HepG2 (cell line): ENCODE results near the gene GRIK1. TPM values are rescaled to one million over a fixed set of nuclear protein-coding genes. Genes with fewer than 3 reads are reported as not detected.

Experiments
- SIN3B ChIP-seq: fragments of 150-350 bp; IDR thresholded peaks from 2 replicates; pipeline ENCODE4 v1.6.1; 2014; ENCODE audit warnings: low read length
- SMAD9 ChIP-seq: sonication (generic); formaldehyde crosslinking; IDR thresholded peaks from 2 replicates; pipeline ENCODE4 v1.5.1; 2020; ENCODE audit warnings: mild to moderate bottlenecking, missing genetic modification reagents
- SUZ12 ChIP-seq: fragments of 150-350 bp; IDR thresholded peaks from 2 replicates; pipeline ENCODE4 v1.6.1; 2014; ENCODE audit warnings: low read depth, low read length
- polyA plus RNA-seq, 8 experiments: library from polyadenylated mRNA; depleted of rRNA in 3 of 8; stranded (reverse) in 7 of 8; unstranded in 1 of 8; fragments of >200 nt; fragmentation: Illumina TruSeq in 4 of 8; extraction: Trizol in 4 of 8; gene quantifications; 2 replicates each; pipeline versions ENCODE4 v1.2.1 to v1.2.3, GENCODE V29; 2011 to 2016; ENCODE audit warnings: low read depth in 4 of 8, missing spikeins in 1 of 8, mixed read lengths in 1 of 8; ENCODE audit not compliant: insufficient read depth in 1 of 8
- total RNA-seq, 5 experiments: library from RNA; depleted of rRNA; stranded (reverse); fragments of >200 nt; fragmentation: Illumina TruSeq; extraction: Trizol; gene quantifications; 2 replicates each; pipeline ENCODE4 v1.2.3, GENCODE V29; 2016; ENCODE audit warnings: low read depth in 1 of 5
- TF ChIP-seq, protein P1 (sequence below), 2 experiments: fragments of 450-650 bp in 1 of 2; sonication (generic) in 1 of 2; formaldehyde crosslinking in 1 of 2; IDR thresholded peaks; 2 replicates each; pipeline versions ENCODE4 v1.6.1 to v1.8.0; 2016 to 2022; ENCODE audit warnings: antibody characterized with exemption in 1 of 2, mild to moderate bottlenecking in 1 of 2, missing genetic modification reagents in 1 of 2
- TF ChIP-seq, protein P2 (sequence below): IDR thresholded peaks from 2 replicates; pipeline ENCODE4 v1.6.1; 2018; ENCODE audit warnings: missing genetic modification reagents, mild to moderate bottlenecking, missing compliant biosample characterization

The GRIK1 gene
- total and polyA plus RNA-seq, 2 of the 13 experiments (the other 11 are each of a cell fraction or from before 2014, with no cell fraction given), result not detected

GRCh38 chr21:29640080-29640508 lies 299.7 kb downstream of the GRIK1 start (continued):
- TF ChIP-seq, protein P1, sequence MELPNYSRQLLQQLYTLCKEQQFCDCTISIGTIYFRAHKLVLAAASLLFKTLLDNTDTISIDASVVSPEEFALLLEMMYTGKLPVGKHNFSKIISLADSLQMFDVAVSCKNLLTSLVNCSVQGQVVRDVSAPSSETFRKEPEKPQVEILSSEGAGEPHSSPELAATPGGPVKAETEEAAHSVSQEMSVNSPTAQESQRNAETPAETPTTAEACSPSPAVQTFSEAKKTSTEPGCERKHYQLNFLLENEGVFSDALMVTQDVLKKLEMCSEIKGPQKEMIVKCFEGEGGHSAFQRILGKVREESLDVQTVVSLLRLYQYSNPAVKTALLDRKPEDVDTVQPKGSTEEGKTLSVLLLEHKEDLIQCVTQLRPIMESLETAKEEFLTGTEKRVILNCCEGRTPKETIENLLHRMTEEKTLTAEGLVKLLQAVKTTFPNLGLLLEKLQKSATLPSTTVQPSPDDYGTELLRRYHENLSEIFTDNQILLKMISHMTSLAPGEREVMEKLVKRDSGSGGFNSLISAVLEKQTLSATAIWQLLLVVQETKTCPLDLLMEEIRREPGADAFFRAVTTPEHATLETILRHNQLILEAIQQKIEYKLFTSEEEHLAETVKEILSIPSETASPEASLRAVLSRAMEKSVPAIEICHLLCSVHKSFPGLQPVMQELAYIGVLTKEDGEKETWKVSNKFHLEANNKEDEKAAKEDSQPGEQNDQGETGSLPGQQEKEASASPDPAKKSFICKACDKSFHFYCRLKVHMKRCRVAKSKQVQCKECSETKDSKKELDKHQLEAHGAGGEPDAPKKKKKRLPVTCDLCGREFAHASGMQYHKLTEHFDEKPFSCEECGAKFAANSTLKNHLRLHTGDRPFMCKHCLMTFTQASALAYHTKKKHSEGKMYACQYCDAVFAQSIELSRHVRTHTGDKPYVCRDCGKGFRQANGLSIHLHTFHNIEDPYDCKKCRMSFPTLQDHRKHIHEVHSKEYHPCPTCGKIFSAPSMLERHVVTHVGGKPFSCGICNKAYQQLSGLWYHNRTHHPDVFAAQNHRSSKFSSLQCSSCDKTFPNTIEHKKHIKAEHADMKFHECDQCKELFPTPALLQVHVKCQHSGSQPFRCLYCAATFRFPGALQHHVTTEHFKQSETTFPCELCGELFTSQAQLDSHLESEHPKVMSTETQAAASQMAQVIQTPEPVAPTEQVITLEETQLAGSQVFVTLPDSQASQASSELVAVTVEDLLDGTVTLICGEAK (IDR thresholded peaks at IDR 0.05), result no peak
- TF ChIP-seq, protein P1 (CRISPR knock-in tag; IDR thresholded peaks at IDR 0.05), result no peak
- TF ChIP-seq, protein P2, sequence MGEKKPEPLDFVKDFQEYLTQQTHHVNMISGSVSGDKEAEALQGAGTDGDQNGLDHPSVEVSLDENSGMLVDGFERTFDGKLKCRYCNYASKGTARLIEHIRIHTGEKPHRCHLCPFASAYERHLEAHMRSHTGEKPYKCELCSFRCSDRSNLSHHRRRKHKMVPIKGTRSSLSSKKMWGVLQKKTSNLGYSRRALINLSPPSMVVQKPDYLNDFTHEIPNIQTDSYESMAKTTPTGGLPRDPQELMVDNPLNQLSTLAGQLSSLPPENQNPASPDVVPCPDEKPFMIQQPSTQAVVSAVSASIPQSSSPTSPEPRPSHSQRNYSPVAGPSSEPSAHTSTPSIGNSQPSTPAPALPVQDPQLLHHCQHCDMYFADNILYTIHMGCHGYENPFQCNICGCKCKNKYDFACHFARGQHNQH (CRISPR knock-in tag), result no peak
- TF ChIP-seq SMAD9 (CRISPR knock-in tag) (no peak), SUZ12 (no peak), SIN3B (no peak)
